Vagina (tissue), 2 donors: ENCODE measurements around the gene TTC19. TPM values are rescaled to one million over a fixed set of nuclear protein-coding genes. Genes with fewer than 3 reads are reported as not detected.

Experiments used
- DNase-seq, 2 donors: peaks; one replicate each; pipeline ENCODE4 v3.0.0-alpha.2; 2017; ENCODE audit errors: extremely low spot score in 2 of 2
- H3K27ac ChIP-seq: fragments of 200-600 bp; sonication (generic); one replicate; pipeline ENCODE4 v1.5.1; 2019
- H3K27me3 ChIP-seq: fragments of 200-600 bp; sonication (generic); one replicate; pipeline ENCODE4 v1.5.1; 2019
- H3K36me3 ChIP-seq, 2 donors: fragments of 200-600 bp; sonication (generic); one replicate each; pipeline ENCODE4 v1.5.1; 2017 to 2019
- H3K4me1 ChIP-seq: fragments of 200-600 bp; sonication (generic); one replicate; pipeline ENCODE4 v1.5.1; 2019
- H3K4me3 ChIP-seq, 2 donors: fragments of 200-600 bp; sonication (generic); 1 replicate in 1 of 2; 2 replicates in 1 of 2; pipeline ENCODE4 v1.5.1; 2016 to 2019
- H3K9me3 ChIP-seq: fragments of 200-600 bp; sonication (generic); one replicate; pipeline ENCODE4 v1.5.1; 2019
- POLR2A ChIP-seq, 2 donors: fragments of 450-650 bp; IDR thresholded peaks; one replicate each; pipeline ENCODE4 v1.6.1; 2017; ENCODE audit warnings: antibody characterized with exemption in 2 of 2, mild to moderate bottlenecking in 2 of 2, moderate library complexity in 2 of 2
- POLR2AphosphoS5 ChIP-seq, 2 donors: sonication (generic); formaldehyde crosslinking; IDR thresholded peaks; one replicate each; pipeline ENCODE4 v1.9.0; 2017; ENCODE audit warnings: antibody characterized with exemption in 2 of 2, mild to moderate bottlenecking in 2 of 2, low read depth in 1 of 2; ENCODE audit not compliant: insufficient read depth in 1 of 2
- intact Hi-C: fragments of 100-400 bp; cut with DNase I; formaldehyde crosslinking; loops from one replicate; pipeline ENCODE4 v1.15.1; 2023
- total RNA-seq: library from RNA; depleted of rRNA; stranded (reverse); fragments of >200 nt; gene quantifications from one replicate; pipeline ENCODE4 v1.2.3, GENCODE V29; 2016
- TF ChIP-seq, protein P1 (sequence below), 3 experiments: fragments of 450-650 bp in 2 of 3; fragments of 200-600 bp in 1 of 3; sonication (generic) in 1 of 3; IDR thresholded peaks; one replicate each; pipeline ENCODE4 v1.5.1; 2017 to 2019; ENCODE audit warnings: antibody characterized with exemption in 3 of 3, mild to moderate bottlenecking in 2 of 3, moderate library complexity in 2 of 3

Gene TTC19
- total RNA-seq, 1 donor from 2014 or later = 99.7 TPM

DNA sequence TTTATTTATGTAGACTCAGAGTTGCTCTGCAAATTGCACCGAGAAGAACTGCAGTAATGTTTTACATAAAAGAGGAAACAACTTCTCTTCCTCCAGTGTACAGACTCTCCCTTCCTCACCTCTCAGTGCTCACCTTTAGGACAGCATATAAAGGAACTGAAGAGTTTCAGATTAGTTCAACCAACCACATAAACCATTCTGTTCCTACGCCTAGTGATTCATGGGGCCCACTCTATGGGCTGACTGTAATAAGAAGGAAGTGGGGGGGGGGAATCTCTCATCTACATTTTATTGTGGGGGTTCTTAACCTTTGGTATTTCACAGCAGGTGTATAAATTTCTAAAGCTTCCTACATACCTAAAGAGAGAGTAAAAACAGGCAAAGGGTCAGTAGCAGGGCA lies 18.4 kb upstream of the TTC19 start:
- peaks cover 0 to 50% of the 10 kb centered on the region in 2 donors for H3K36me3 ChIP-seq

DNA sequence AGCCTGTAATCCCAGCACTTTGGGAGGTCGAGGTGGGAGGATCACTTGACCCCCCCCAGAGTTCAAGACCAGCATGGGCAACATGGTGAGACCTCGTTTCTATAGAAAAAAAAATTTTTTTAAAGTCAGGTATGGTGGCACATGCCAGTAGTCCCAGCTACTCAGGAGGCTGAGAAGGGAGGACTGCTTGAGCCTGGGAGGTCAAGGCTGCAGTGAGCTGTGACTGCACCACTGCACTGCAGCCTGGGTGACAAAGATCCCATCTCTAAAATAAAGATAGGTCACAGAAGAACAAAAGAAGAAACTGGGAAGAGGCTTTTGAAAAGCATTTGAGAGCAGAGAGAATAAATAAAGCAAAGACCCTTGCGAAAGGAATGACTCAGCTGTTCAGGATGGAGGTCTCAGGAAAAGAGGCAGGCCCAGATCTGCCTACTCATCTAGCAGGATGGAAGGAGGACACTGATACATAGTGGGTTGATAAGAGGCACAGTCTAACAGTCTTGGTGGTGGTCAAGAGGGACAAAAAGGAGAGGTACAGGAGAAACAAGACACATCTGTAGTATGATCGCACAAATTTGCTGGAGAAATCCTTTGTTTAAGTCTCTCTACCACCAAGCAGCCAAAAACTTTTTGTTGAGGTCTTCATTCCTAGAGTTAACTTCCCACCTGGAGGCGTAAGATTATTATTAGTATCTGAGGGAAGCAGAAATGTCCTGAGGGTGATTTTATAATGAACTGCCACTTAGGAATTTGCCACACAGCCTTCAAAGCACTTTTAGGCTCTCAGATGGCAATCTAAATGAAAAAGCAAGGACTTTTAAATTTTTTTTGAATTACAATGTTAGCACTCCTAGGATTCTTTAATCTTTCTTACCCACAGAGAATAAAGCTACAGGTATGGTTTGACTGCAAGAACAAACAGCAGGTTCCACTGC lies 17.7 kb upstream of the TTC19 start:
- TF ChIP-seq, protein P1, sequence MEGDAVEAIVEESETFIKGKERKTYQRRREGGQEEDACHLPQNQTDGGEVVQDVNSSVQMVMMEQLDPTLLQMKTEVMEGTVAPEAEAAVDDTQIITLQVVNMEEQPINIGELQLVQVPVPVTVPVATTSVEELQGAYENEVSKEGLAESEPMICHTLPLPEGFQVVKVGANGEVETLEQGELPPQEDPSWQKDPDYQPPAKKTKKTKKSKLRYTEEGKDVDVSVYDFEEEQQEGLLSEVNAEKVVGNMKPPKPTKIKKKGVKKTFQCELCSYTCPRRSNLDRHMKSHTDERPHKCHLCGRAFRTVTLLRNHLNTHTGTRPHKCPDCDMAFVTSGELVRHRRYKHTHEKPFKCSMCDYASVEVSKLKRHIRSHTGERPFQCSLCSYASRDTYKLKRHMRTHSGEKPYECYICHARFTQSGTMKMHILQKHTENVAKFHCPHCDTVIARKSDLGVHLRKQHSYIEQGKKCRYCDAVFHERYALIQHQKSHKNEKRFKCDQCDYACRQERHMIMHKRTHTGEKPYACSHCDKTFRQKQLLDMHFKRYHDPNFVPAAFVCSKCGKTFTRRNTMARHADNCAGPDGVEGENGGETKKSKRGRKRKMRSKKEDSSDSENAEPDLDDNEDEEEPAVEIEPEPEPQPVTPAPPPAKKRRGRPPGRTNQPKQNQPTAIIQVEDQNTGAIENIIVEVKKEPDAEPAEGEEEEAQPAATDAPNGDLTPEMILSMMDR (IDR thresholded peaks at IDR 0.05) = no peak
- TF ChIP-seq POLR2AphosphoS5 (IDR thresholded peaks at IDR 0.05; ENCODE audit: insufficient read depth in 1 of 2, low read depth in 1 of 2) (no peak), POLR2A (IDR thresholded peaks at IDR 0.05) (no peak)
- no peak for DNase-seq
- Histone ChIP-seq H3K27me3 (no peaks in the 10 kb centered on the region), H3K4me1 (no peaks in the 10 kb centered on the region), H3K27ac (no peak overlapping the region), H3K36me3 (peaks cover 0 to 49% of the 10 kb centered on the region in 2 donors), H3K9me3 (no peaks in the 10 kb centered on the region), H3K4me3 (no peak overlapping the region)
- intact Hi-C loops = no loop called here

More for the DNA sequence above, 18.4 kb upstream of the TTC19 start:
- Histone ChIP-seq H3K4me3 (no peak overlapping the region), H3K4me1 (no peaks in the 10 kb centered on the region), H3K27me3 (no peaks in the 10 kb centered on the region), H3K27ac (no peak overlapping the region), H3K9me3 (no peaks in the 10 kb centered on the region)
- intact Hi-C loops = no loop called here
- TF ChIP-seq, protein P1 (IDR thresholded peaks at IDR 0.05) = no peak
- TF ChIP-seq POLR2AphosphoS5 (IDR thresholded peaks at IDR 0.05; ENCODE audit: insufficient read depth in 1 of 2, low read depth in 1 of 2) (no peak), POLR2A (IDR thresholded peaks at IDR 0.05) (no peak)
- DNase-seq = no peak

DNA sequence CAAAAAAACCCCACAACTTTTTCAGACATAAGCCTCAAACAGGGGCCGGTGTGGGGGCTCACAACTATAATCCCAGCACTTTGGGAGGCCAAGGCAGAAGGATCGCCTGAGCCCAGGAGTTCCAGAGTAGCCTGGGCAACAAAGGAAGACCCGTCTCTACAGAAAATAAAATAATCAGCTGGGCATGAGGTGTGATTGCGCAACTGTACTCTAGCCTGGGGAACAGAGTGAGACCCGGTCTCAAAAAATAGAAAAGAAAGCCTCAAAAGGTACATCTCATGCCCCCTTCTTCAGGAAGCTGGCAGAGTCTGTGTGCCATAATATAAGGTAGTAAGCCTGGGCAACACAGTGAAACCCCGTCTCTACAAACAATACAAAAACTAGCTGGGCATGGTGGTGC lies 3.3 kb upstream of the TTC19 start:
- Histone ChIP-seq H3K9me3 (no peaks in the 10 kb centered on the region), H3K36me3 (no peaks in the 10 kb centered on the region), H3K27ac (no peak overlapping the region), H3K4me1 (peaks cover 12% of the 10 kb centered on the region), H3K27me3 (no peaks in the 10 kb centered on the region), H3K4me3 (no peak overlapping the region)
- no peak for TF ChIP-seq POLR2AphosphoS5 (IDR thresholded peaks at IDR 0.05; ENCODE audit: insufficient read depth in 1 of 2, low read depth in 1 of 2)
- intact Hi-C loops = no loop called here
- DNase-seq = no peak

- no peak for DNase-seq
- intact Hi-C loops = no loop called here
- H3K4me1 ChIP-seq = peaks cover 17% of the 10 kb centered on the region
- no peak overlapping the region for H3K27ac ChIP-seq
- H3K27me3 ChIP-seq = no peaks in the 10 kb centered on the region
- peaks cover 0 to 17% of the 10 kb centered on the region in 2 donors for H3K36me3 ChIP-seq
- no peaks in the 10 kb centered on the region for H3K9me3 ChIP-seq
- peak overlapping the region in 1 of 2 donors; percentile 81 for H3K4me3 ChIP-seq
- no peak for TF ChIP-seq POLR2A (IDR thresholded peaks at IDR 0.05)
- no peak for TF ChIP-seq POLR2AphosphoS5 (IDR thresholded peaks at IDR 0.05; ENCODE audit: insufficient read depth in 1 of 2, low read depth in 1 of 2)
- TF ChIP-seq, protein P1 (IDR thresholded peaks at IDR 0.05) = no peak
These were observed 1.5 kb upstream of the TTC19 start for GRCh38 chr17:15998031-15998562.

- H3K36me3 ChIP-seq = peaks cover 0 to 38% of the 10 kb centered on the region in 2 donors
- no peaks in the 10 kb centered on the region for H3K27me3 ChIP-seq
- no peak for DNase-seq
- H3K27ac ChIP-seq = peak overlapping the region; percentile 93
- peak overlapping the region; percentile 71 to 81 for H3K4me3 ChIP-seq
- intact Hi-C loops = no loop called here
- no peak for TF ChIP-seq POLR2AphosphoS5 (IDR thresholded peaks at IDR 0.05; ENCODE audit: insufficient read depth in 1 of 2, low read depth in 1 of 2)
- no peak for TF ChIP-seq POLR2A (IDR thresholded peaks at IDR 0.05)
- TF ChIP-seq, protein P1 (IDR thresholded peaks at IDR 0.05) = no peak
- H3K9me3 ChIP-seq = no peaks in the 10 kb centered on the region
- peaks cover 17% of the 10 kb centered on the region for H3K4me1 ChIP-seq
These were observed 577 bp downstream of the TTC19 start for GRCh38 chr17:15999974-16000827.
